IPS-18c (cell line): ENCODE results near the gene MIAT.

Experiments
- H3K4me3 ChIP-seq: 2 replicates; pipeline ENCODE4 v1.7.0; 2013; ENCODE audit warnings: low read depth, mild to moderate bottlenecking, low read length, moderate library complexity; ENCODE audit not compliant: insufficient read depth
- H3K9me3 ChIP-seq: one replicate; pipeline ENCODE4 v1.6.1; 2013; ENCODE audit warnings: mild to moderate bottlenecking, low read length, moderate library complexity; ENCODE audit not compliant: control insufficient read depth, insufficient read depth

Gene MIAT

GRCh38 chr22:26623984-26624383 is 33.4 kb upstream of the MIAT start:
- no peaks in the 10 kb centered on the region for H3K9me3 ChIP-seq
- H3K4me3 ChIP-seq = no peak overlapping the region

- Histone ChIP-seq H3K9me3 (no peaks in the 10 kb centered on the region), H3K4me3 (no peak overlapping the region)
Measured at GRCh38 chr22:26624803-26625202, 32.6 kb upstream of the MIAT start.

- H3K4me3 ChIP-seq = no peak overlapping the region
- no peaks in the 10 kb centered on the region for H3K9me3 ChIP-seq
Measured at GRCh38 chr22:26629988-26630761, 27.2 kb upstream of the MIAT start.

- Histone ChIP-seq H3K9me3 (no peaks in the 10 kb centered on the region), H3K4me3 (no peak overlapping the region)
Measured at GRCh38 chr22:26631282-26631681, 26.1 kb upstream of the MIAT start.

- H3K9me3 ChIP-seq = no peaks in the 10 kb centered on the region
- no peak overlapping the region for H3K4me3 ChIP-seq
Measured at GRCh38 chr22:26632422-26633155, 24.8 kb upstream of the MIAT start.

GRCh38 chr22:26634189-26634588 is 23.2 kb upstream of the MIAT start:
- Histone ChIP-seq H3K9me3 (no peaks in the 10 kb centered on the region), H3K4me3 (no peak overlapping the region)

GRCh38 chr22:26635117-26635516 is 22.3 kb upstream of the MIAT start:
- H3K4me3 ChIP-seq = no peak overlapping the region
- H3K9me3 ChIP-seq = no peaks in the 10 kb centered on the region

- Histone ChIP-seq H3K4me3 (no peak overlapping the region), H3K9me3 (no peaks in the 10 kb centered on the region)
Measured at GRCh38 chr22:26636296-26636695, 21.1 kb upstream of the MIAT start.

GRCh38 chr22:26642465-26643417 is 14.6 kb upstream of the MIAT start:
- peak overlapping the region; percentile 16; the same call in 1 of the 2 replicates for H3K4me3 ChIP-seq

GRCh38 chr22:26643418-26644100 is 13.8 kb upstream of the MIAT start:
- no peak overlapping the region for H3K4me3 ChIP-seq

More at GRCh38 chr22:26642465-26643417, 14.6 kb upstream of the MIAT start:
- no peaks in the 10 kb centered on the region for H3K9me3 ChIP-seq

GRCh38 chr22:26646158-26646557 is 11.2 kb upstream of the MIAT start:
- H3K9me3 ChIP-seq = no peaks in the 10 kb centered on the region
- H3K4me3 ChIP-seq = no peak overlapping the region

More at GRCh38 chr22:26643418-26644100, 13.8 kb upstream of the MIAT start:
- no peaks in the 10 kb centered on the region for H3K9me3 ChIP-seq

- H3K9me3 ChIP-seq = no peaks in the 10 kb centered on the region
- H3K4me3 ChIP-seq = peak overlapping the region; percentile 22; the same call in 1 of the 2 replicates
Measured at GRCh38 chr22:26648011-26648497, 9.3 kb upstream of the MIAT start.

- Histone ChIP-seq H3K4me3 (no peak overlapping the region), H3K9me3 (no peaks in the 10 kb centered on the region)
Measured at GRCh38 chr22:26648528-26649388, 8.6 kb upstream of the MIAT start.

- H3K4me3 ChIP-seq = no peak overlapping the region
- H3K9me3 ChIP-seq = no peaks in the 10 kb centered on the region
Measured at GRCh38 chr22:26650722-26651421, 6.5 kb upstream of the MIAT start.

GRCh38 chr22:26651815-26652214 is 5.6 kb upstream of the MIAT start:
- Histone ChIP-seq H3K9me3 (no peaks in the 10 kb centered on the region), H3K4me3 (no peak overlapping the region)
